Breast epithelium (tissue), 3 donors: ENCODE measurements around the gene SASH3.

Experiments used
- POLR2A ChIP-seq: fragments of 450-650 bp; IDR thresholded peaks from one replicate; pipeline ENCODE4 v1.6.1; 2016; ENCODE audit warnings: antibody characterized with exemption, mild to moderate bottlenecking, moderate library complexity
- POLR2AphosphoS5 ChIP-seq, 3 donors: sonication (generic); formaldehyde crosslinking; IDR thresholded peaks; one replicate each; pipeline ENCODE4 v1.6.1; 2017; ENCODE audit warnings: antibody characterized with exemption in 3 of 3
- TF ChIP-seq, protein P1 (sequence below), 3 donors: fragments of 450-650 bp; IDR thresholded peaks; one replicate each; pipeline ENCODE4 v1.5.1; 2016 to 2017; ENCODE audit warnings: antibody characterized with exemption in 3 of 3, mild to moderate bottlenecking in 3 of 3, moderate library complexity in 3 of 3

DNA sequence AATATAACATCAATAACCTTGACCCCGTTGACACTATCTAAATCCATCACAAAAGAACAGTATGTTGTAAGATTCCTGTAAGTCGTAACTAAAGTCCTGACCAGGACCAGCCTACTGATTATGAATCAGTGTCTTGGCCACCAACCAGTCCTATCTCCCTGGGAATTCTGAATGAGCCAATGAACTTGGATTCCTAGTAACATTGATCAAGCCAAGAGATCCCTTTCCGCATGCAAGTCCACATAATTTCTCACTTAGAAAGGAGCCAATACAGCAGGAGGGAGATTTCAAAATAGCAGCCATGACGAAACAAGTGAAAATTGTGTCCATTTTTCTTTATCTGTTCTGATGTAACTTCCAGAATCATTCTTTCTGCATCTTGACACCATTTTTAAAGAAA lies 31.4 kb upstream of the SASH3 start:
- TF ChIP-seq, protein P1, sequence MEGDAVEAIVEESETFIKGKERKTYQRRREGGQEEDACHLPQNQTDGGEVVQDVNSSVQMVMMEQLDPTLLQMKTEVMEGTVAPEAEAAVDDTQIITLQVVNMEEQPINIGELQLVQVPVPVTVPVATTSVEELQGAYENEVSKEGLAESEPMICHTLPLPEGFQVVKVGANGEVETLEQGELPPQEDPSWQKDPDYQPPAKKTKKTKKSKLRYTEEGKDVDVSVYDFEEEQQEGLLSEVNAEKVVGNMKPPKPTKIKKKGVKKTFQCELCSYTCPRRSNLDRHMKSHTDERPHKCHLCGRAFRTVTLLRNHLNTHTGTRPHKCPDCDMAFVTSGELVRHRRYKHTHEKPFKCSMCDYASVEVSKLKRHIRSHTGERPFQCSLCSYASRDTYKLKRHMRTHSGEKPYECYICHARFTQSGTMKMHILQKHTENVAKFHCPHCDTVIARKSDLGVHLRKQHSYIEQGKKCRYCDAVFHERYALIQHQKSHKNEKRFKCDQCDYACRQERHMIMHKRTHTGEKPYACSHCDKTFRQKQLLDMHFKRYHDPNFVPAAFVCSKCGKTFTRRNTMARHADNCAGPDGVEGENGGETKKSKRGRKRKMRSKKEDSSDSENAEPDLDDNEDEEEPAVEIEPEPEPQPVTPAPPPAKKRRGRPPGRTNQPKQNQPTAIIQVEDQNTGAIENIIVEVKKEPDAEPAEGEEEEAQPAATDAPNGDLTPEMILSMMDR (IDR thresholded peaks at IDR 0.05), result no peak
- TF ChIP-seq POLR2AphosphoS5 (IDR thresholded peaks at IDR 0.05) (no peak), POLR2A (no peak)
